OCI-LY1 (cell line): Measurements from ENCODE around the gene PDPN.

Experiments
- CTCF ChIP-seq: fragments of 200-600 bp; sonication (generic), shearing (Covaris generic); IDR thresholded peaks from 2 replicates; pipeline ENCODE4 v1.5.1; 2017; ENCODE audit warnings: mild to moderate bottlenecking, antibody characterized with exemption, low read length, moderate library complexity, mixed read lengths
- EZH2 ChIP-seq: fragments of 200-600 bp; sonication (generic), shearing (Covaris generic); IDR thresholded peaks from 2 replicates; pipeline ENCODE4 v1.8.0; 2017; ENCODE audit warnings: borderline replicate concordance, mixed run types, mild to moderate bottlenecking, antibody characterized with exemption, low read length, moderate library complexity, mixed read lengths

GRCh38 chr1:13587256-13588030 lies 3.8 kb downstream of the PDPN start:
- no peak for TF ChIP-seq CTCF
- TF ChIP-seq EZH2: no peak
